ENCODE results near the gene SPPL2B. TPM values are rescaled to one million over a fixed set of nuclear protein-coding genes. Genes with fewer than 3 reads are reported as not detected.

Gene SPPL2B
- total and polyA plus RNA-seq, 4 donors = 30.2 to 140 (median 73.4) TPM

- WGBS (ENCODE audit: insufficient coverage) = 82% methylated on average over 13 of the region's 13 CpGs
- Histone ChIP-seq H3K36me3 (ENCODE audit: control insufficient read depth, insufficient read depth, low read length) (peaks cover 4% of the 10 kb centered on the region), H3K9me3 (ENCODE audit: control insufficient read depth, insufficient read depth, low read length) (no peaks in the 10 kb centered on the region), H3K27ac (ENCODE audit: low read depth, low read length) (no peak overlapping the region), H3K4me3 (ENCODE audit: low read depth, low read length) (no peak overlapping the region), H3K27me3 (ENCODE audit: control insufficient read depth, insufficient read depth, low read length) (peaks cover 52% of the 10 kb centered on the region), H3K4me1 (ENCODE audit: control insufficient read depth, insufficient read depth, low read length) (peaks cover 23% of the 10 kb centered on the region)
- no peak for DNase-seq (ENCODE audit: low read depth in 4 of 6, low spot score in 6 of 6)
These were observed 40.7 kb upstream of the SPPL2B start for GRCh38 chr19:2287585-2288337.

- Histone ChIP-seq H3K27me3 (ENCODE audit: control insufficient read depth, insufficient read depth, low read length) (peaks cover 46% of the 10 kb centered on the region), H3K27ac (ENCODE audit: low read depth, low read length) (no peak overlapping the region), H3K4me3 (ENCODE audit: low read depth, low read length) (no peak overlapping the region), H3K9me3 (ENCODE audit: control insufficient read depth, insufficient read depth, low read length) (no peaks in the 10 kb centered on the region), H3K36me3 (ENCODE audit: control insufficient read depth, insufficient read depth, low read length) (peaks cover 4% of the 10 kb centered on the region), H3K4me1 (ENCODE audit: control insufficient read depth, insufficient read depth, low read length) (peaks cover 23% of the 10 kb centered on the region)
- DNase-seq (ENCODE audit: low read depth in 4 of 6, low spot score in 6 of 6) = no peak
- WGBS (ENCODE audit: insufficient coverage) = 79% methylated on average over 17 of the region's 17 CpGs
These were observed 40.1 kb upstream of the SPPL2B start for GRCh38 chr19:2288338-2288817.

- 72% methylated on average over 26 of the region's 28 CpGs for WGBS (ENCODE audit: insufficient coverage)
- no peak overlapping the region for H3K4me3 ChIP-seq (ENCODE audit: low read depth, low read length)
- H3K27ac ChIP-seq (ENCODE audit: low read depth, low read length) = no peak overlapping the region
- no peaks in the 10 kb centered on the region for H3K9me3 ChIP-seq (ENCODE audit: control insufficient read depth, insufficient read depth, low read length)
- peaks cover 28% of the 10 kb centered on the region for H3K4me1 ChIP-seq (ENCODE audit: control insufficient read depth, insufficient read depth, low read length)
- H3K36me3 ChIP-seq (ENCODE audit: control insufficient read depth, insufficient read depth, low read length) = peaks cover 4% of the 10 kb centered on the region
- DNase-seq (ENCODE audit: low read depth in 4 of 6, low spot score in 6 of 6) = no peak
- peaks cover 53% of the 10 kb centered on the region for H3K27me3 ChIP-seq (ENCODE audit: control insufficient read depth, insufficient read depth, low read length)
These were observed 39.4 kb upstream of the SPPL2B start for GRCh38 chr19:2288818-2289713.

GRCh38 chr19:2289714-2290435 lies 38.6 kb upstream of the SPPL2B start:
- 4% methylated on average over 69 of the region's 74 CpGs for WGBS (ENCODE audit: insufficient coverage)
- Histone ChIP-seq H3K27me3 (ENCODE audit: control insufficient read depth, insufficient read depth, low read length) (peaks cover 59% of the 10 kb centered on the region), H3K9me3 (ENCODE audit: control insufficient read depth, insufficient read depth, low read length) (no peaks in the 10 kb centered on the region), H3K36me3 (ENCODE audit: control insufficient read depth, insufficient read depth, low read length) (peaks cover 4% of the 10 kb centered on the region), H3K4me1 (ENCODE audit: control insufficient read depth, insufficient read depth, low read length) (peaks cover 36% of the 10 kb centered on the region), H3K27ac (ENCODE audit: low read depth, low read length) (no peak overlapping the region), H3K4me3 (ENCODE audit: low read depth, low read length) (no peak overlapping the region)
- DNase-seq (ENCODE audit: low read depth in 4 of 6, low spot score in 6 of 6) = no peak

GRCh38 chr19:2290441-2291184 lies 37.9 kb upstream of the SPPL2B start:
- 5% methylated on average over 82 of the region's 82 CpGs for WGBS (ENCODE audit: insufficient coverage)
- DNase-seq (ENCODE audit: low read depth in 4 of 6, low spot score in 6 of 6) = peak in 1 of 6 donors; percentile 8
- Histone ChIP-seq H3K4me3 (ENCODE audit: low read depth, low read length) (no peak overlapping the region), H3K27ac (ENCODE audit: low read depth, low read length) (no peak overlapping the region), H3K4me1 (ENCODE audit: control insufficient read depth, insufficient read depth, low read length) (peaks cover 43% of the 10 kb centered on the region), H3K36me3 (ENCODE audit: control insufficient read depth, insufficient read depth, low read length) (peaks cover 4% of the 10 kb centered on the region), H3K9me3 (ENCODE audit: control insufficient read depth, insufficient read depth, low read length) (no peaks in the 10 kb centered on the region), H3K27me3 (ENCODE audit: control insufficient read depth, insufficient read depth, low read length) (peaks cover 59% of the 10 kb centered on the region)

GRCh38 chr19:2291185-2291751 lies 37.2 kb upstream of the SPPL2B start:
- WGBS (ENCODE audit: insufficient coverage) = under 1% methylated on average over 67 of the region's 67 CpGs
- peaks cover 47% of the 10 kb centered on the region for H3K4me1 ChIP-seq (ENCODE audit: control insufficient read depth, insufficient read depth, low read length)
- H3K27ac ChIP-seq (ENCODE audit: low read depth, low read length) = no peak overlapping the region
- no peak overlapping the region for H3K4me3 ChIP-seq (ENCODE audit: low read depth, low read length)
- no peaks in the 10 kb centered on the region for H3K9me3 ChIP-seq (ENCODE audit: control insufficient read depth, insufficient read depth, low read length)
- peaks cover 61% of the 10 kb centered on the region for H3K27me3 ChIP-seq (ENCODE audit: control insufficient read depth, insufficient read depth, low read length)
- peaks cover 4% of the 10 kb centered on the region for H3K36me3 ChIP-seq (ENCODE audit: control insufficient read depth, insufficient read depth, low read length)
- peak in 2 of 6 donors; percentile 70 to 91 for DNase-seq (ENCODE audit: low read depth in 4 of 6, low spot score in 6 of 6)

- peaks cover 39% of the 10 kb centered on the region for H3K27me3 ChIP-seq (ENCODE audit: control insufficient read depth, insufficient read depth, low read length)
- peak overlapping the region; percentile 67 for H3K27ac ChIP-seq (ENCODE audit: low read depth, low read length)
- H3K9me3 ChIP-seq (ENCODE audit: control insufficient read depth, insufficient read depth, low read length) = no peaks in the 10 kb centered on the region
- peaks cover 4% of the 10 kb centered on the region for H3K36me3 ChIP-seq (ENCODE audit: control insufficient read depth, insufficient read depth, low read length)
- peaks cover 38% of the 10 kb centered on the region for H3K4me1 ChIP-seq (ENCODE audit: control insufficient read depth, insufficient read depth, low read length)
- 12% methylated on average over 26 of the region's 26 CpGs for whole genome bisulfite sequencing (ENCODE audit: insufficient coverage)
- peak in 3 of 6 donors; percentile 31 to 73 (median 60) for DNase-seq (ENCODE audit: low read depth in 4 of 6, low spot score in 6 of 6)
- H3K4me3 ChIP-seq (ENCODE audit: low read depth, low read length) = no peak overlapping the region
These were observed 33.7 kb upstream of the SPPL2B start for GRCh38 chr19:2294687-2295335.

GRCh38 chr19:2296141-2296540 lies 32.3 kb upstream of the SPPL2B start:
- no peaks in the 10 kb centered on the region for H3K9me3 ChIP-seq (ENCODE audit: control insufficient read depth, insufficient read depth, low read length)
- 87% methylated on average over 11 of the region's 16 CpGs for WGBS (ENCODE audit: insufficient coverage)
- DNase-seq (ENCODE audit: low read depth in 4 of 6, low spot score in 6 of 6) = no peak
- H3K27me3 ChIP-seq (ENCODE audit: control insufficient read depth, insufficient read depth, low read length) = peaks cover 26% of the 10 kb centered on the region
- H3K27ac ChIP-seq (ENCODE audit: low read depth, low read length) = no peak overlapping the region
- H3K36me3 ChIP-seq (ENCODE audit: control insufficient read depth, insufficient read depth, low read length) = peaks cover 2% of the 10 kb centered on the region
- peaks cover 26% of the 10 kb centered on the region for H3K4me1 ChIP-seq (ENCODE audit: control insufficient read depth, insufficient read depth, low read length)
- H3K4me3 ChIP-seq (ENCODE audit: low read depth, low read length) = no peak overlapping the region

Data from spinal cord (tissue), 10 donors.